GM23338 (cell line): ENCODE data around the gene C5orf47. TPM values are rescaled to one million over a fixed set of nuclear protein-coding genes. Genes with fewer than 3 reads are reported as not detected.

ENCODE experiments used
- ATAC-seq: fragments of 200-7000 bp; cut with Tn5 transposase; 3 replicates; pipeline ENCODE4 v1.9.1; 2020
- DNase-seq: peaks from one replicate; pipeline ENCODE4 v3.0.0-alpha.2; 2015; ENCODE audit warnings: low spot score
- H2AFZ ChIP-seq: fragments of 200-600 bp; sonication (generic); 2 replicates; pipeline ENCODE4 v1.8.0; 2016; ENCODE audit warnings: antibody characterized with exemption, mild to moderate bottlenecking, moderate library complexity
- H3F3A ChIP-seq: fragments of 200-600 bp; sonication (generic); replicated peaks from 2 replicates; pipeline ENCODE4 v1.8.0; 2017; ENCODE audit warnings: antibody characterized with exemption, mixed run types, low read depth
- H3K27ac ChIP-seq: fragments of 200-600 bp; sonication (generic); 2 replicates; pipeline ENCODE4 v1.6.1; 2016; ENCODE audit warnings: low read depth
- H3K27me3 ChIP-seq: fragments of 200-600 bp; sonication (generic); 2 replicates; pipeline ENCODE4 v1.8.0; 2016; ENCODE audit warnings: mild to moderate bottlenecking, mixed run types, moderate library complexity; ENCODE audit not compliant: insufficient read depth
- H3K36me3 ChIP-seq: fragments of 200-600 bp; sonication (generic); 2 replicates; pipeline ENCODE4 v1.8.0; 2016; ENCODE audit warnings: mild to moderate bottlenecking; ENCODE audit not compliant: insufficient read depth
- H3K4me1 ChIP-seq: fragments of 200-600 bp; sonication (generic); 2 replicates; pipeline ENCODE4 v1.8.0; 2016; ENCODE audit warnings: mild to moderate bottlenecking, moderate library complexity; ENCODE audit not compliant: insufficient read depth
- H3K4me2 ChIP-seq: fragments of 200-600 bp; sonication (generic); 2 replicates; pipeline ENCODE4 v1.7.1; 2017; ENCODE audit warnings: mixed run types
- H3K4me3 ChIP-seq: fragments of 200-600 bp; sonication (generic); 2 replicates; pipeline ENCODE4 v1.6.1; 2016; ENCODE audit warnings: mixed run types
- H3K79me2 ChIP-seq: fragments of 200-600 bp; sonication (generic); replicated peaks from 2 replicates; pipeline ENCODE4 v1.8.0; 2017; ENCODE audit warnings: mild to moderate bottlenecking; ENCODE audit not compliant: insufficient read depth
- H3K9me2 ChIP-seq: fragments of 200-600 bp; sonication (generic); 2 replicates; pipeline ENCODE4 v1.8.0; 2017; ENCODE audit not compliant: insufficient read depth
- H4K20me1 ChIP-seq: fragments of 200-600 bp; sonication (generic); replicated peaks from 2 replicates; pipeline ENCODE4 v1.8.0; 2017; ENCODE audit warnings: mild to moderate bottlenecking; ENCODE audit not compliant: insufficient read depth
- H3K27ac Mint-ChIP-seq: 2 replicates; pipeline ENCODE4 v1.8.0; 2020; ENCODE audit warnings: inconsistent platforms, mild to moderate bottlenecking, moderate library complexity, mixed read lengths
- H3K27me3 Mint-ChIP-seq: 3 replicates; pipeline ENCODE4 v1.8.0; 2022; ENCODE audit warnings: low read depth, mild to moderate bottlenecking, moderate library complexity, mixed read lengths, inconsistent platforms; ENCODE audit not compliant: insufficient read depth, poor library complexity
- H3K36me3 Mint-ChIP-seq: 3 replicates; pipeline ENCODE4 v1.8.0; 2021; ENCODE audit warnings: low read depth, mild to moderate bottlenecking, inconsistent platforms, moderate library complexity, mixed read lengths
- H3K4me1 Mint-ChIP-seq: 3 replicates; pipeline ENCODE4 v1.8.0; 2020; ENCODE audit warnings: mild to moderate bottlenecking, inconsistent platforms, mixed read lengths
- H3K4me3 Mint-ChIP-seq: 3 replicates; pipeline ENCODE4 v1.8.0; 2021; ENCODE audit warnings: moderate library complexity, mild to moderate bottlenecking, inconsistent platforms, mixed read lengths
- H3K9me3 Mint-ChIP-seq: 3 replicates; pipeline ENCODE4 v1.8.0; 2020; ENCODE audit warnings: moderate library complexity, mild to moderate bottlenecking, inconsistent platforms, mixed read lengths
- CREB1 ChIP-seq: fragments of 250-450 bp; sonication (Bioruptor Pico); IDR thresholded peaks from 2 replicates; pipeline ENCODE4 v1.5.0; 2020; ENCODE audit warnings: low read depth, mild to moderate bottlenecking, moderate library complexity
- JUNB ChIP-seq: IDR thresholded peaks from one replicate; pipeline ENCODE4 v1.6.1; 2016; ENCODE audit warnings: antibody characterized with exemption; ENCODE audit not compliant: unreplicated experiment
- NANOG ChIP-seq: IDR thresholded peaks from 2 replicates; pipeline ENCODE4 v1.6.1; 2016; ENCODE audit warnings: antibody characterized with exemption, borderline replicate concordance
- ZNF114 ChIP-seq: fragments of 250-450 bp; sonication (Bioruptor Pico); IDR thresholded peaks from 2 replicates; pipeline ENCODE4 v1.5.0; 2020; ENCODE audit warnings: mild to moderate bottlenecking, moderate library complexity
- ZNF331 ChIP-seq: fragments of 250-450 bp; sonication (Bioruptor Pico); IDR thresholded peaks from 2 replicates; pipeline ENCODE4 v1.5.0; 2020; ENCODE audit warnings: low read depth, mild to moderate bottlenecking, moderate library complexity
- polyA plus RNA-seq: library from polyadenylated mRNA; unstranded; fragments of >200 nt; fragmentation: Nextera tagmentation; extraction: Ambion mirVana; gene quantifications from 2 replicates; pipeline ENCODE4 v1.2.1, GENCODE V29; 2016
- total RNA-seq: library from RNA; depleted of rRNA; stranded (reverse); fragments of >200 nt; shearing (Covaris generic); gene quantifications from 2 replicates; pipeline ENCODE4 v1.2.3, GENCODE V29; 2014
- TF ChIP-seq, protein P1 (sequence below), 2 experiments: fragments of 200-600 bp in 1 of 2; sonication (generic) in 1 of 2; conservative IDR thresholded peaks; 2 replicates each; pipeline versions ENCODE4 v1.5.1 to v1.6.1; 2016 to 2017; ENCODE audit warnings: antibody characterized with exemption in 2 of 2, low read depth in 2 of 2, mild to moderate bottlenecking in 2 of 2, moderate library complexity in 1 of 2
- TF ChIP-seq, protein P2 (sequence below): IDR thresholded peaks from 2 replicates; pipeline ENCODE4 v1.6.1; 2016; ENCODE audit warnings: antibody characterized with exemption
- TF ChIP-seq, protein P3 (sequence below): IDR thresholded peaks from one replicate; pipeline ENCODE4 v1.6.1; 2018; ENCODE audit warnings: antibody characterized with exemption; ENCODE audit not compliant: unreplicated experiment

Gene C5orf47
- total and polyA plus RNA-seq, 2 experiments from 2014 or later, result 0.63 to 1.1 TPM

DNA sequence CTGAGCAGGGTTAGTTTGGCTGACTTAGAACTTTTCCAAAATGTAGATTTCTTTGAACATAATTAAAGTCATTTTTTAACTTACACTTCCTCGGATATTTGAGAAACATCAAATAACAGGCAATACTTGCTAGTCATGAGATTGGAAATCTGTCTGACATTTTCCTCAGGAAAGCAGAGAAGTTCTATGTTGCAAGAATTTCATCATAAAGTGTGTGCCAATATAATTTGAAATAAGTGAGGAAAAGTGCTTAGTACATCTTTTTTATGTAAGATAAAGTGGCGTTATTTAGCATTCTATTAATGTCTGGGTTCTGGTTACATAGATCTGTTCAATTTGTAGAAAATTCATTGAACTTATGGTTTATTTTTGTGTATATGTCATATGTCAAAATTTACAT is 48.7 kb upstream of the C5orf47 start (continued):
- no peak for TF ChIP-seq ZNF114 (CRISPR knock-in tag)

DNA sequence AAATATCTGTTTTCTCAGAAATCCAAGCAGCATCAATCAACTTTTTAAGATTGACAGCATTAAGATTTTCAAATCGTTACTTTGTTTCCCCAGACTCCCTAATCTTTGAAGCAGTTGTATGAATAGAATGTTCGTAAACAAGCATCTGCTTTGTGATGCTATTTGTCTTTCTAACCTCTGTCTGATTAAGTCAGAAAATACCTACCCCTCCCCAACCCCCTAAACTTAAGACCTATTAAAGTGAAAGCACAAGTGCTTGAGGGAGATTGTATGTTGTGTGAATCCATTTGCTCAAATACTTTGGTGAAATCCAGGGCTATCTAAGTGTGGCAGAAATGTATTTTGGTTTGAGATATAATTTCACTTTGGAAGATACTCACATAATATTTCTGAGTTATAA is 47.9 kb upstream of the C5orf47 start:
- peaks cover 1% of the 10 kb centered on the region for H3K27me3 Mint-ChIP-seq
- Histone ChIP-seq H3K9me2 (no peaks in the 10 kb centered on the region), H3K4me3 (0 out of 2 replicates have a peak overlapping the region, but pooled peaks have one; percentile 4), H2AFZ (no peak overlapping the region), H3K27me3 (no peaks in the 10 kb centered on the region), H3K4me1 (peaks cover 50% of the 10 kb centered on the region), H3K27ac (peak overlapping the region; percentile 93), H3F3A (no peaks in the 10 kb centered on the region), H3K4me2 (peak overlapping the region; percentile 24; the same call in 1 of the 2 replicates), H4K20me1 (no peaks in the 10 kb centered on the region), H3K36me3 (no peaks in the 10 kb centered on the region), H3K79me2 (no peaks in the 10 kb centered on the region; the same call in 1 of the 2 replicates)
- DNase-seq, result peak; percentile 71
- ATAC-seq, result peak; percentile 77
- H3K9me3 Mint-ChIP-seq, result no peaks in the 10 kb centered on the region
- peak overlapping the region; percentile 37 for H3K4me3 Mint-ChIP-seq
- H3K36me3 Mint-ChIP-seq, result peaks cover 2% of the 10 kb centered on the region; the same call in 1 of the 3 replicates
- peaks cover 57% of the 10 kb centered on the region for H3K4me1 Mint-ChIP-seq
- H3K27ac Mint-ChIP-seq, result peak overlapping the region; percentile 91
- TF ChIP-seq NANOG, result peak; percentile 42; the same call in 1 of the 2 replicates
- no peak for TF ChIP-seq JUNB
- TF ChIP-seq, protein P1, sequence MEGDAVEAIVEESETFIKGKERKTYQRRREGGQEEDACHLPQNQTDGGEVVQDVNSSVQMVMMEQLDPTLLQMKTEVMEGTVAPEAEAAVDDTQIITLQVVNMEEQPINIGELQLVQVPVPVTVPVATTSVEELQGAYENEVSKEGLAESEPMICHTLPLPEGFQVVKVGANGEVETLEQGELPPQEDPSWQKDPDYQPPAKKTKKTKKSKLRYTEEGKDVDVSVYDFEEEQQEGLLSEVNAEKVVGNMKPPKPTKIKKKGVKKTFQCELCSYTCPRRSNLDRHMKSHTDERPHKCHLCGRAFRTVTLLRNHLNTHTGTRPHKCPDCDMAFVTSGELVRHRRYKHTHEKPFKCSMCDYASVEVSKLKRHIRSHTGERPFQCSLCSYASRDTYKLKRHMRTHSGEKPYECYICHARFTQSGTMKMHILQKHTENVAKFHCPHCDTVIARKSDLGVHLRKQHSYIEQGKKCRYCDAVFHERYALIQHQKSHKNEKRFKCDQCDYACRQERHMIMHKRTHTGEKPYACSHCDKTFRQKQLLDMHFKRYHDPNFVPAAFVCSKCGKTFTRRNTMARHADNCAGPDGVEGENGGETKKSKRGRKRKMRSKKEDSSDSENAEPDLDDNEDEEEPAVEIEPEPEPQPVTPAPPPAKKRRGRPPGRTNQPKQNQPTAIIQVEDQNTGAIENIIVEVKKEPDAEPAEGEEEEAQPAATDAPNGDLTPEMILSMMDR (conservative IDR thresholded peaks at IDR 0.05; ENCODE audit: low read depth in 2 of 2), result no peak
- TF ChIP-seq, protein P2, sequence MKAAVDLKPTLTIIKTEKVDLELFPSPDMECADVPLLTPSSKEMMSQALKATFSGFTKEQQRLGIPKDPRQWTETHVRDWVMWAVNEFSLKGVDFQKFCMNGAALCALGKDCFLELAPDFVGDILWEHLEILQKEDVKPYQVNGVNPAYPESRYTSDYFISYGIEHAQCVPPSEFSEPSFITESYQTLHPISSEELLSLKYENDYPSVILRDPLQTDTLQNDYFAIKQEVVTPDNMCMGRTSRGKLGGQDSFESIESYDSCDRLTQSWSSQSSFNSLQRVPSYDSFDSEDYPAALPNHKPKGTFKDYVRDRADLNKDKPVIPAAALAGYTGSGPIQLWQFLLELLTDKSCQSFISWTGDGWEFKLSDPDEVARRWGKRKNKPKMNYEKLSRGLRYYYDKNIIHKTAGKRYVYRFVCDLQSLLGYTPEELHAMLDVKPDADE, result no peak

DNA sequence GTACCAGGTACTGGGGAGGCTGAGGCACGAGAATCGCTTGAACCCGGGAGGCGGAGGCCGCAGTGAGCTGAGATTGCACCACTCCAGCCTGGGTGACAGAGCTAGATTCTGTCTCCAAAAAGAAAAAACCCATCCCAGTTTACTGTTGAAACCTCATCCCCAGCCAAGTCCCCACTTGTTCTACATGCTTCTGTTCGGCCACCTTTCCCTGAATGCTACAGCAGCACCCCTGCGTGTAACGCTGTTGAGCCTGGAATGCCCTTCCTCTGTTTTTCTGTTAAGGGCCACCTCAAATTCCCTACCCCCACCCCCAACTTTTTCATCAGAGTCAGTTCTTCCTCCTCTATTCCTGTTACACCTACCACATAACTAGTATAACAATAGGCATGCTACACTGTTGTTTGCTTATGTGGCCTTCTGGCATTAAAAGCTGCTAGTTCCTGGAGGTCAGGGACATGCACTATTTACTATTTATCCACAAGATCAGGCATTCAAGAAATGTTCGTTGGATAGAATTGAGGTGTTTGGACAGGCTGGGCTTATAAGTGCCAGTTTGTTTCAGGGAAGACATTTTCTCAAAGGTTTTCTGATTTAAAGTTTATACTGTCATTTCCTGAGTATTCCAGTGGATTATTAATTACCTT is 47.1 kb upstream of the C5orf47 start:
- Mint-ChIP-seq H3K9me3 (no peaks in the 10 kb centered on the region), H3K27ac (peak overlapping the region; percentile 91), H3K4me3 (peak overlapping the region; percentile 19; the same call in 1 of the 3 replicates), H3K27me3 (peaks cover 1% of the 10 kb centered on the region), H3K4me1 (peaks cover 53% of the 10 kb centered on the region), H3K36me3 (peaks cover 2% of the 10 kb centered on the region; the same call in 1 of the 3 replicates)
- H2AFZ ChIP-seq, result no peak overlapping the region
- H3K79me2 ChIP-seq, result no peaks in the 10 kb centered on the region; the same call in 1 of the 2 replicates
- H3K9me2 ChIP-seq, result no peaks in the 10 kb centered on the region
- H4K20me1 ChIP-seq, result no peaks in the 10 kb centered on the region
- H3K4me3 ChIP-seq, result peak overlapping the region; percentile 6; the same call in 1 of the 2 replicates
- H3K36me3 ChIP-seq, result no peaks in the 10 kb centered on the region
- H3K4me1 ChIP-seq, result peaks cover 51% of the 10 kb centered on the region
- peak overlapping the region; percentile 29 for H3K4me2 ChIP-seq
- H3K27me3 ChIP-seq, result no peaks in the 10 kb centered on the region
- DNase-seq (peak; percentile 84), ATAC-seq (peak; percentile 93)
- H3K27ac ChIP-seq, result peak overlapping the region; percentile 93
- H3F3A ChIP-seq, result no peaks in the 10 kb centered on the region
- TF ChIP-seq CREB1 (CRISPR knock-in tag), result no peak
- TF ChIP-seq, protein P3, sequence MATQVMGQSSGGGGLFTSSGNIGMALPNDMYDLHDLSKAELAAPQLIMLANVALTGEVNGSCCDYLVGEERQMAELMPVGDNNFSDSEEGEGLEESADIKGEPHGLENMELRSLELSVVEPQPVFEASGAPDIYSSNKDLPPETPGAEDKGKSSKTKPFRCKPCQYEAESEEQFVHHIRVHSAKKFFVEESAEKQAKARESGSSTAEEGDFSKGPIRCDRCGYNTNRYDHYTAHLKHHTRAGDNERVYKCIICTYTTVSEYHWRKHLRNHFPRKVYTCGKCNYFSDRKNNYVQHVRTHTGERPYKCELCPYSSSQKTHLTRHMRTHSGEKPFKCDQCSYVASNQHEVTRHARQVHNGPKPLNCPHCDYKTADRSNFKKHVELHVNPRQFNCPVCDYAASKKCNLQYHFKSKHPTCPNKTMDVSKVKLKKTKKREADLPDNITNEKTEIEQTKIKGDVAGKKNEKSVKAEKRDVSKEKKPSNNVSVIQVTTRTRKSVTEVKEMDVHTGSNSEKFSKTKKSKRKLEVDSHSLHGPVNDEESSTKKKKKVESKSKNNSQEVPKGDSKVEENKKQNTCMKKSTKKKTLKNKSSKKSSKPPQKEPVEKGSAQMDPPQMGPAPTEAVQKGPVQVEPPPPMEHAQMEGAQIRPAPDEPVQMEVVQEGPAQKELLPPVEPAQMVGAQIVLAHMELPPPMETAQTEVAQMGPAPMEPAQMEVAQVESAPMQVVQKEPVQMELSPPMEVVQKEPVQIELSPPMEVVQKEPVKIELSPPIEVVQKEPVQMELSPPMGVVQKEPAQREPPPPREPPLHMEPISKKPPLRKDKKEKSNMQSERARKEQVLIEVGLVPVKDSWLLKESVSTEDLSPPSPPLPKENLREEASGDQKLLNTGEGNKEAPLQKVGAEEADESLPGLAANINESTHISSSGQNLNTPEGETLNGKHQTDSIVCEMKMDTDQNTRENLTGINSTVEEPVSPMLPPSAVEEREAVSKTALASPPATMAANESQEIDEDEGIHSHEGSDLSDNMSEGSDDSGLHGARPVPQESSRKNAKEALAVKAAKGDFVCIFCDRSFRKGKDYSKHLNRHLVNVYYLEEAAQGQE, result no peak
- TF ChIP-seq ZNF331 (CRISPR knock-in tag), result no peak
